GM18507 (cell line): ENCODE results near the gene CRISPLD2.
A peak's percentile ranks its signal among the peaks of the same experiment; 100 is the strongest.

ENCODE experiments used
- DNase-seq: peaks from one replicate; pipeline ENCODE4 v3.0.0; 2011; ENCODE audit warnings: low read depth; ENCODE audit not compliant: insufficient read length; ENCODE audit errors: extremely low spot score
- FAIRE-seq: peaks from 2 replicates; lab custom pipeline; 2011; peaks lifted over from hg19 to GRCh38; lab: Jason Lieb, UNC

Gene CRISPLD2

GRCh38 chr16:84819644-84820304 is at the start of gene CRISPLD2:
Gene CRISPLD2 (plus strand): TSS chr16:84819985. CDS start chr16:84838496, 18,511 bp downstream.
- FAIRE-seq: no peak
- DNase-seq: peak; percentile 38

- DNase-seq (no peak), FAIRE-seq (no peak)
These were observed 46.5 kb upstream of the CRISPLD2 start for GRCh38 chr16:84773312-84773711.

- FAIRE-seq: no peak
- no peak for DNase-seq
These were observed 45.0 kb upstream of the CRISPLD2 start for GRCh38 chr16:84774810-84775209.

GRCh38 chr16:84775262-84775810 is 44.4 kb upstream of the CRISPLD2 start:
- FAIRE-seq: no peak
- DNase-seq: no peak

GRCh38 chr16:84777435-84777834 is 42.4 kb upstream of the CRISPLD2 start:
- no peak for FAIRE-seq
- no peak for DNase-seq

GRCh38 chr16:84778720-84779119 is 41.1 kb upstream of the CRISPLD2 start:
- FAIRE-seq (no peak), DNase-seq (no peak)

- DNase-seq: no peak
- FAIRE-seq: no peak
These were observed 39.7 kb upstream of the CRISPLD2 start for GRCh38 chr16:84780063-84780462.

GRCh38 chr16:84780544-84781376 is 39.0 kb upstream of the CRISPLD2 start:
- DNase-seq: no peak
- no peak for FAIRE-seq

GRCh38 chr16:84782846-84783245 is 36.9 kb upstream of the CRISPLD2 start:
- DNase-seq (no peak), FAIRE-seq (no peak)

GRCh38 chr16:84785843-84786581 is 33.8 kb upstream of the CRISPLD2 start:
- FAIRE-seq: no peak

GRCh38 chr16:84786605-84787262 is 33.1 kb upstream of the CRISPLD2 start:
- FAIRE-seq: no peak

More at GRCh38 chr16:84785843-84786581, 33.8 kb upstream of the CRISPLD2 start:
- no peak for DNase-seq

GRCh38 chr16:84787263-84787622 is 32.5 kb upstream of the CRISPLD2 start:
- no peak for DNase-seq

More at GRCh38 chr16:84786605-84787262, 33.1 kb upstream of the CRISPLD2 start:
- DNase-seq: no peak

GRCh38 chr16:84788920-84789391 is 30.8 kb upstream of the CRISPLD2 start:
- DNase-seq (no peak), FAIRE-seq (no peak)

More at GRCh38 chr16:84787263-84787622, 32.5 kb upstream of the CRISPLD2 start:
- no peak for FAIRE-seq

- DNase-seq (no peak), FAIRE-seq (no peak)
These were observed 30.4 kb upstream of the CRISPLD2 start for GRCh38 chr16:84789431-84789830.

GRCh38 chr16:84790301-84790700 is 29.5 kb upstream of the CRISPLD2 start:
- no peak for FAIRE-seq
- no peak for DNase-seq

GRCh38 chr16:84791088-84791487 is 28.7 kb upstream of the CRISPLD2 start:
- FAIRE-seq: no peak
- no peak for DNase-seq

- no peak for DNase-seq
- FAIRE-seq: no peak
These were observed 28.3 kb upstream of the CRISPLD2 start for GRCh38 chr16:84791501-84791900.

- DNase-seq (no peak), FAIRE-seq (no peak)
These were observed 25.6 kb upstream of the CRISPLD2 start for GRCh38 chr16:84794186-84794585.

GRCh38 chr16:84794626-84795025 is 25.2 kb upstream of the CRISPLD2 start:
- FAIRE-seq: no peak
- DNase-seq: no peak
